NCI-H446 treated with DMSO at 0.1 percent for 48 hours (cell line): Measurements from ENCODE around the gene POLL.

Source experiments
- DNase-seq: peaks from one replicate; lab custom pipeline; 2025; lab: John Stamatoyannopoulos, UW

The POLL gene

DNA sequence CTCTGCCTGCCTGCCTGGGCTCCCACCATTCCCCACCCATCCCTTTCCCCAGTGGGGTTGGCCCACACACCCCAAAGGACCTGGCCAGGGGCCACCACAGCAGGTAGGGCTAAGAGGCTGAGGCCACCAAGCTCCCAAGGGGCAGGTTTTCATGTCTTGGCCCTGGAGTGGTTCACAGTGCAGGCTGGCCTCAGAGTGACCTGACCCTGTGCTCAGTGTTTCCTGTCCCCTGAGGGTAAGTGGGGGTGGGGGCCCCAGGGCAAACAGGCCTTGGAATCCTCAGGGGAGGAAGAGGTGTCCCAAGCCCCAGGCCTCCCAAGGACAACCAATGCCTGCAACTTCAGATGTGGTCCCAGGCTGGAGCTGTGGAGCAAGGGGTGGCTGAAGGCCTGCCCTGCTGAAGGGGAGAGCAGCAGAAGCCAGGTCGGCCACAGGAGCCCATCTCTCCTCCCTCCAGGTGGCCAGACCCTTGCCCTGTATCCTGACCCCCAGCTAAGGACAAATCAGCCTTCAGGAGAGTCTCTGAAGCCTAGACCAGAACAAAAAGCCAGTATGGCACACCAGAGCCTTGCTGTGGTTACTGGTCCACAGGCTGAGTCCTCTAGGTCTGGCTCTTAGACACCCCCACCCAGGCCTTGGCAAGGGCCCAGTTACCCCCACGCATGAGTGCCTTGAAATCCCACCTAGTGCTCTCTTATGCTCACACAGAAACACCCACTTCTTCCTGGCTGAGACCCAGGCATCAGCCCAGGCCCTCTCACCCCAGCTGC is 27.6 kb downstream of the POLL start:
- DNase-seq = no peak

DNA sequence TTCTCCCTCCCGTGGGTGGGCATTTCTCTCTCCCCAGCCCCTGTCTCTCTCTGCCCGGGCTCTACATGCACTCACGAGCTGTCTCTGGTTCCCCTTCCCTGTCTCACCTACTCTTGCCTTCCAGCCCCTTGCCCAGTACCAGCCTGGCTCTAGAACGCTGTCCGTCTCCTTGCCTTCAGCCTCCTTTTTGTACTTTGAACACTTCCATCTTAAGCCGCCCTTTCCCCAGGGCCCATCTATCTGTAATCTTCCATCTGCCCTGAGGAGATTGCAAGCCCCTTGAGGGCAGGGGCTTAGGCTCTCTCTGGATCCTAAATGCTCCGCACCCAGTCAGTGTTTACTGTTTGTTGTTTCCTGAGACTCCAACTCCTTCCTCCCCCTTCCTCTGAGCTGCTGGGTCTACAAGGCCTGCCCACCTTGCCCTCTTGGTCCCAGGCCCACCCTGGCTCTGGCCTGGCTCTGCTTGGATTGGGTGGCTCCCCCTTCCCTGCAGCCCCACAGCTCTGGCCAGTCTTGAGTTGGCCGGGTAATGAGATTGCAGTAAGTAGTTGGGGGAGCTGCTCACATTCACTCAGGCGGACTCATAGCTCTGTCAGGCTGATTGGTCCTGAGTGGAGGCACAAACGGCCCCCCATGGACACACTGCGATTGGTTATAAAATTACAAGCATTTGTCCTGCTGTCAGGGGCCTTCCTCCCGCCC is 28.3 kb downstream of the POLL start:
- no peak for DNase-seq

DNA sequence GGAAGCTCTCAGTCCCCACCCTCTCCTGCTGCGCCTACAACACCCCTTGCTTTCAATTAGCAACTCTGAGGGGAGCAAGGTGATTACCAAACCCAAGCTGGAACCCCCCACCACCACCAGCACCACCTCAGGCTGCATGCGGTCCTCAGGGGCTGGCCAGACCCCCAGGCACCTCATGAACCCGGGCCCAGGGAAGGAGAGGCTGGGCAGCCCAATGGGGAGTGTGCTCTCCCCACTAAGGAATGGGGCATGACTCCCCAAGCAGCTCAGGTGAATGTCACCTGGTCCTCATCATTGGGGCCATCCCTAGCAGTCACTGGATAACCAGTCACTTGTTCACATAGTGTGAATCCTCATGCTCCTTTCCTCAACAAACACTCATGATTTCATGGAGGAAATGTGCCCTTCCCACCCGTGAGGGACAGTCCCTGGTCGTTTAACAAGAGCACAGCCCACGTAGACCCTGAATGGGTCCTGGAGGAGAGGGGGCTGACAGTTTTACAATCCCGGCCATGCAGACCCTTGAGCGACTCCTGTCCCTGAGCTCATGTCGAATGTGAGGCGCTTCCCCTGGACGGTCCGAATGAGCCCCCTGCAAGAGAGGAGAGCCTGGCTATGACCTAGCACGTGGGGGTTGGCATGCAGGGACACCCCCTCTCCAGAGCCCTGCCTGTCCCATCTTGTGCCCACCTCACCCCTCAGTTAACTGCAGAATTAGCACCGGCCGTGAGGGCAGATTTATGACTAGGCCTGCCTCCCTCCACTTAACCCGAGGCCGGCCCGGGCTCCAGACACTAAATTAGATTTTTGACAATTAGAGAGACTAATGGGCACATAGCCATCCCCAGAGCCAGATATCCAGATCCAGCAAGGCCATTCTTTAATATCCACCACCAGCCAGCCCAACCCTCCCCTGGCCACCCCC is 29.1 kb downstream of the POLL start:
- DNase-seq = no peak

DNA sequence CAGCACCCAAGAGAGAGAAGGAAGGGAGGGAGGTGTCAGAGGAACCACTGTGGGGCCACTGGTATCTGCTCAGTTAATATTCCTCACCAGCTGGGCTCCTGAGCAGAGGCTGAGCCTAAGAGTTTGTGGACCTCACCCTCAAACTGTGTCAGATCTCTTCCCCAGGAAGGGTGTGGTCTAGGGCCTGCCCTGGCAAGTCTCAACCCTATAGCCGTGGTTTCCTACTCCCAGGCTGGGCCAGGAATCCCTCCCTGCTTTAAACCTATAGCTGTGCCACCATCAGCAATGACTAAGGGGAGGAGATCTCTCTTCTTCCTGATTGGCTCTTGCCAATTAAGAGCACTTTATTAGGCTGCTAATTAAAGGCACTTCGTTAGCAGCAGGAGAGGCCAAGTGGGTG is 29.9 kb downstream of the POLL start:
- DNase-seq = no peak

DNA sequence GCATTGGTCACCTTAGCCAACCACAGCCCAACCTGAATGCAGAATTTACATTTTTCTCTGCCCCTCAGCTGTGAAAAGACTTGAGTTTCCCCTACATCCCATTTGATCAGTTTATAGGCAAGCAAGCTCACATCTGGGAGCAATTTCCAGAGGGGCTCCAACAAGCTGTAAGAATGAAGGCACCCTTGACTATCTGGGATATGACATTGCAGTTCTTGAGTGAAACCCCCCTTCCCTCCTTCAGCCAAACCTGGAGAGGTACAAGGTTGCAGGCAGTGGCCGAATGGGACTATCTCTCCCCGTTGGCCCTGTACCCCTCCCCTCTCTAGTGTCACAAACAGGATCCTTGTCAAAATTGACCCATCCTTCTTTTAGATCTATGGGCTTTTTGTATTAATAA is 30.5 kb downstream of the POLL start:
- DNase-seq = no peak

DNA sequence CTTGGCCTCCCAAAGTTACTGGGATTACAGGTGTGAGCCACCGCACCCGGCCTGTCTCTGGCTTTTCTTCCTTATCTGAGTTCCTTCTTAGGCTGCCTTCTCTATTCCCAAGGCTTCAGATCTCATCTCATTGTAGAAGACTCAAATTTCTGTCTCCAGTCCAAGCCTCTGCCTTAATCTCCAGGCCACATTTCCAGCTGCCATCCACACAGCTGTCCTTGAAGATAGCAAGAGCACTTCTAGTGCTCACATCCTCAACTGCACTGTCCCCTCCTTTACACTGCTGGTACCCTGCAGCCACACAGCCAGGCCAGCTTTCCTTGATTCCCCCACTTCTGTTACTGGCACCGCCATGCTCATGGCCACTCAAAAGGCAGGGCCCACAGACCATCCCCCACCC is 35.6 kb downstream of the POLL start:
- no peak for DNase-seq

DNA sequence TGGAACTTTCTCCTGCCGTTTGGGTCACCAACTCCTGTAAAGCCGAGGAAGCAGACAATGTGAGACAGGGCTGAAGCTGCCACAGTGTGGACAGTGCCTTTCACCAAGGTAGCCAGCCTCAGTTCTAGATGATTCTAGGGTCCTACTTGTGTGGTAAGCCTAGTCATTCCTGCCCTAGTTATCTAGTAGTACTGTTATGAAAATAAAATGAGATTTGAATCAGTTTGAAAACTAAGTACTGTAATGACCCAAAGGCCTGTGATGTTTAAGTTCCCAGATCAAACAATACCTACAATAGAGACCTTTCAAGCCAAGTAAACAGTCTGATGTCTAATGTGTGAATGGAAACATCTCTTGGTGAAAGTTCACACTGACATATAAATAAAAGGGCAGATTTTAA is 37.1 kb downstream of the POLL start:
- DNase-seq = no peak

DNA sequence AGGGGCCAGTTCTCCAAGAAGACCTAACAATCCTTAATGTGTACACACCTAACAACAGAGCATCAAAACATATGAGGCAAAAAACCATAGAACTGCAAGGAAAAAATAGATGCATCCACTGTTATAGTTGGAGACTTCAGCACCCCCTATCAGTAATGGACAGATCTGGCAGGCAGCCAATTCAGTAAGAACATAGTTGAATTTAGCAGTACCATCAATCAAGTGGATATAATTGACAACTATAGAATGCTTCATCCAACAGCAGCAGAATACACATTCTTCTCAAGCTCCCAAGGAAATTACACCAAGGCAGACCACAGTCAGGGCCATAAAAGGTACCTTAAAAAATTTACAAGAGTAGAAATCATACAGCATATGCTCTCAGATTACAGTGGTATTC is 42.2 kb downstream of the POLL start:
- no peak for DNase-seq

DNA sequence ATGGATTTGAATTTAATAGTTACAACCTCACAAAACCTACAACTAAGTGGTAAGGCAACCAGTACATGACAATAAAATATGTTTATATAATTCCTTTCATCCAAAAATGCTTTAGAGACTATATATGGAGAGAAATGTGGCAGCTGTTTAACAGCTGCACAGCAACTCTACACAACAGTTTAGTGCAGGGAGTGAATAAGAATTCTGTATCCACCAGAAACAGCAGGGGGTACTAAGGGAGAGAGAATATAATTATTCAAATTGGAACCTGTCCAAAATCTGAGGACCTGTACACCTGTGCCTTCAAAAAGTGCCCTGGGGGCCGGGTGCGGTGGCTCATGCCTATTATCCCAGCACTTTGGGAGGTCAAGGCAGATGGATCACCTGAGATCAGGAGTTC is 49.6 kb downstream of the POLL start:
- DNase-seq = no peak

DNA sequence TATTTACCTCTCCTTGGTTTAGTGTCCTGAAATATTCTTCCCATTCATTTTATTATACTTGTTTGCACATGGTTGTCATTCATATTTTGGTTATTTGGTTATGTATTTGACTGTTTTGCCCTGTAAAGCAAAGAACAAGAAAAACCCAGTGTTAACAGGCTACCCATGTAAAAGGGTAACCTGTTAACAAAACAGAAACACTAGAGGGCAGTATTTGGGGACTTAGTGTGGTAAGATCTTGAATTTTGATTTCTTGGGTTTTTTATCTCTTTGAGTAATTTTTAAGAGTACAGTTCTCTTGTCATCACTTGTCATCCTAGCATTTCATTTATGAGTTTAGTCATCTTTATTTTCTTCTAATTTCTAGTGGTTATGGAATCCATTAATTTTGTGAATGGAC is 51.3 kb downstream of the POLL start:
- no peak for DNase-seq

DNA sequence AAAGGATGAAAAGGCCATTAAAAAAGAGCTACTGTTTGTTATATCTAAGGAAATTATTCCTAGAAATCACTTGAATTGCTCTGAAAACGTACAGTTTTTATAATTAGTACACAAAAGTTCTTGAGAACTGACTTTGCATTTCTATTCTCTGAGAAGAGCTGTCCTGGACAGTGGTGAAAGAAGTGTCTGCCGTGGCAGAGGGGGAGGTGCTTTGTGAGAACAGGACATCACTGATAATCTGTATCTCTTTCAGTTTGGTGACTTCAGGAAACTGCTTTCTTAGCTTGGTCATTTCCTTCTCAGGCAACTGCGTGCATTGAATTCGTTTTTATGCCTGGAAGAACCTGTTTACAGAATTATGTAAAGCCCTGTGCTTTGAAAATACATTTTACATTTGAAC is 52.1 kb downstream of the POLL start:
- DNase-seq = no peak

DNA sequence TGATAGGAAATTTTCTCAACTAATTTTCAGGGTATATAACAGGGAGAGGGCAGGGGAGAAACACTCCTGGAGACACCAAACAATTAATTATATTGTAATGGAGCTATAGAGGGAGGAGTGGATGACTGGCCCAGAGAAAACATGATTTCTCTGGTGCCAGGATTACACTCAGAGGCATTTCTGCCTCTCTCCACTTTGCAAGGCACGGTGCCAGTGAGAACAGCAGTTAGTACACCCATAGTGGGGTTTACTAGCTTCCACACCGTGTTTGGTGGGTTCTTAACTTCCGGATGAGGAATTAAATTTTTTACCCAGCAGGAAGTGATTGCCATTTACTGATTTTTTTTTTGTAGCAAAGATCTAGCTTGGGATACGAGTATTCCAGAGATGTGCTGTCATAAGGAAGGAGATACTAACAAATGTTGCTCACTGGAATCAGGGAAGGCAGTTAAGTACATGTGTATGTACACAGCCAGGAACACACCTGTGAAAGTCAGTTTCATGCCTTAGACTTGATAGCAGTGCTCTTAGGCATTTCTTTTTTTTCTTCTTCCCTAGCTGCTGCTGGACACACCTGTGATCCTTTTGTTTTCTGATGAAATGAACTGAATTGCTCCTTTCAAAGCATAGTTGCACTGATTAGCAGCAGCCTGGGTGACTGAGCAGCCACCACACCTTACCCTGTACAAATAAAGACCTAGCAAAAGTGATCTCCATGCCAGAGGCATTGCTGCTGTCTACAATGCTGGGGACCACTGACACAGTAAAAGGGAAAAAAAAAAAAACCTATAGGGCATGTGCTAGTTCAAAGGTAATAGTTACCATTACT is 58.1 kb downstream of the POLL start:
- no peak for DNase-seq

DNA sequence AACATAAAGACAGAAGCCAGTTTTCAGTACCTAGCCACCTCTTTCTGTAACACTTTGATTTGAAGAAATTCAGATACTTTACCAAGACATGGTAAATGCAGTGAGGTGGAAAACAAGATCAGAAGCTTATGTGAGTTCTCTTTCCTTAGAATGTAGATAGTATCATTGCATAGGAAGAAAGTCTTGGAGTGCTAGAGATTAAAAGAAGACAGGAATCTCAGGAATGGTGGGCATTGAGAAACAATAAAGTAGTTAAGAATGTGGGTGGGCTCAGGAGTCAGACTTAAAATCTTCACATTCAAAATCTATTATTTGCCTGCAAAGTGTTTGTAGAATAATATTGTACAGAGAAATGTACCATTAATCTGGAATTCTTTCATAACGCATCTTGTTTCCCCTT is 58.9 kb downstream of the POLL start:
- no peak for DNase-seq
